ENCODE data around the gene FUT4.
"Not testable (repeated sequence)": the region's sequence is repeated elsewhere in the genome, so short reads cannot be mapped to it uniquely, and the experiment has no call there.

FUT4 gene, protein sequence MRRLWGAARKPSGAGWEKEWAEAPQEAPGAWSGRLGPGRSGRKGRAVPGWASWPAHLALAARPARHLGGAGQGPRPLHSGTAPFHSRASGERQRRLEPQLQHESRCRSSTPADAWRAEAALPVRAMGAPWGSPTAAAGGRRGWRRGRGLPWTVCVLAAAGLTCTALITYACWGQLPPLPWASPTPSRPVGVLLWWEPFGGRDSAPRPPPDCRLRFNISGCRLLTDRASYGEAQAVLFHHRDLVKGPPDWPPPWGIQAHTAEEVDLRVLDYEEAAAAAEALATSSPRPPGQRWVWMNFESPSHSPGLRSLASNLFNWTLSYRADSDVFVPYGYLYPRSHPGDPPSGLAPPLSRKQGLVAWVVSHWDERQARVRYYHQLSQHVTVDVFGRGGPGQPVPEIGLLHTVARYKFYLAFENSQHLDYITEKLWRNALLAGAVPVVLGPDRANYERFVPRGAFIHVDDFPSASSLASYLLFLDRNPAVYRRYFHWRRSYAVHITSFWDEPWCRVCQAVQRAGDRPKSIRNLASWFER

DNA sequence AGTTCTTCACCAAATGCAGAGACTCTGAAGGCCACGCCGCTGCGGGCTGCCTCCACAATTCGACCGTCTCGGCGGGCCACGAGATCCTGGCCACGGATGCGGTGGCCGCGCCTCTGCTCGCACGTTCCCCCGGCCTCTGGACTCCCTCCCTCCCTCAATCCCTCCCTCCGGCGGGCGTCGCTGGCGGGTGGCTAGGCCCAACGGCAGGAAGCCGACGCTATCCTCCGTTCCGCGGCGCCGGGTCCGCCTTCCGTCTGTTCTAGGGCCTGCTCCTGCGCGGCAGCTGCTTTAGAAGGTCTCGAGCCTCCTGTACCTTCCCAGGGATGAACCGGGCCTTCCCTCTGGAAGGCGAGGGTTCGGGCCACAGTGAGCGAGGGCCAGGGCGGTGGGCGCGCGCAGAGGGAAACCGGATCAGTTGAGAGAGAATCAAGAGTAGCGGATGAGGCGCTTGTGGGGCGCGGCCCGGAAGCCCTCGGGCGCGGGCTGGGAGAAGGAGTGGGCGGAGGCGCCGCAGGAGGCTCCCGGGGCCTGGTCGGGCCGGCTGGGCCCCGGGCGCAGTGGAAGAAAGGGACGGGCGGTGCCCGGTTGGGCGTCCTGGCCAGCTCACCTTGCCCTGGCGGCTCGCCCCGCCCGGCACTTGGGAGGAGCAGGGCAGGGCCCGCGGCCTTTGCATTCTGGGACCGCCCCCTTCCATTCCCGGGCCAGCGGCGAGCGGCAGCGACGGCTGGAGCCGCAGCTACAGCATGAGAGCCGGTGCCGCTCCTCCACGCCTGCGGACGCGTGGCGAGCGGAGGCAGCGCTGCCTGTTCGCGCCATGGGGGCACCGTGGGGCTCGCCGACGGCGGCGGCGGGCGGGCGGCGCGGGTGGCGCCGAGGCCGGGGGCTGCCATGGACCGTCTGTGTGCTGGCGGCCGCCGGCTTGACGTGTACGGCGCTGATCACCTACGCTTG lies at the start of gene FUT4:
FUT4 (plus strand) TSS at position 227 of the 951 bp plus-strand sequence; CDS start at position 440, 213 bp downstream.
- peak; percentile 60 to 66 for DNase-seq (ENCODE audit: low read depth in 2 of 2)

DNA sequence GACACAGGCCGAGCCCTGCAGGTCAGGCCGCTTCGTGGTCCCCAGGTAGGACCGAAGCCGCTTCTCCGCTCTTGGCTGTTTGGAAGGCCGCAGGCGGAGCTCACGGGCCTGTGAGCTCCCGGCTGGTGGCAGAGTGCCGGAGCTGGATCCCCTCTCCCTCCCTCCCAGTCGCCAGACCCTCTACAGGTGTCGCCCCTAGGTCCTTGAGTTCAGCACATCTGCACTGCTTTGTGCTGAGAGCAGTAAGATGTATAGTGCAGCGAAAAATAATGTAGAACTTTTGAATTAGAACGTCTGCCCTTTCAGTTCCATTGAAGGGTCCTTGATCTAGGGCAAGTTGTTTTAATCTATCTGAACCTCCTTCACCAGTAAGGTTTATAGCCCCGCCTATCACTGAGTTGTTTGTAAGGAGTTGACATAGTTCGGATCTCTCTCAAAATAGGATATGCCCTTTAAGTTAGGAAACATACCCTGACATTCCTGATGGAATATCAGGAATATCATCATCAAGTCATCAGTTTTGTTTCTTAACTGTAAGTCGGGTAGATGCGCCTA lies 49.5 kb upstream of the FUT4 start:
- DNase-seq (ENCODE audit: low read depth in 2 of 2): no peak

DNA sequence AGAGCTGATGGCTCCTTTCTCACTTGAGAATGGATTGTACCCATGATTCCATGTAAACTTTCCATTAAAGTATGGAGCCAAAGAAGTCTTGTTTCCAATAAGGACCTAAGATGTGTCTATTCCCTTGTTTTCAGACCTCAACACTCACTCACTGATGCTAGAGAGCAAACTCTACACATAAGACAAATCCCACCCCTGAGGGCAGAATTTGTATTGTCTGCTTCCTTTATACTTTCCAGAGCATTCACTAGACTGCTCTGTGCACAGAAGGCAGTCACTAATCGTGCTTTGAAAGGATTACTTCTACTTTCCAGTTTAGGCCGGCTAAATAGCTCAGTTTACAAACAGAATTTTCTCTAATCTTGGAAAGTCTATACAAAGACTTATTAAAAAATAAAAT lies 43.5 kb upstream of the FUT4 start:
- no peak for DNase-seq (ENCODE audit: low read depth in 2 of 2)

DNA sequence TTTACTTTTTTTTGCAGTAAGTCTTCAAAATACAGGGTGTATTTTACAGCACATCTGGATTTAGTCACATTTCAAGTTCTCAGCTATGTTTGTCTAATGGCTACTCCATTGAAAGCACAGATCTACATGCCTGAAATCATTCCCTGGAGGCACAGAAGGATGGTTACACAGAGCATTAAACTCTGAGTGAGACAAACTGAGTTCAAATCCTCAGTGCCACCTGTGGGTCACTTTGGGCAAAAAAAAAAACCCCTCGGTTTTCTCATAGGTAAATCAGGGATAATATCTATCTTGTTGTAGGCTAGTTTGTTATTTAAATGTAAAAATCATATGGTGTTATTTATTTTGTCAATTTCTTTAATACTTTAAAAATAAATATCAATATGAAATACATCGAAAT lies 42.2 kb upstream of the FUT4 start:
- DNase-seq (ENCODE audit: low read depth in 2 of 2): no peak

DNA sequence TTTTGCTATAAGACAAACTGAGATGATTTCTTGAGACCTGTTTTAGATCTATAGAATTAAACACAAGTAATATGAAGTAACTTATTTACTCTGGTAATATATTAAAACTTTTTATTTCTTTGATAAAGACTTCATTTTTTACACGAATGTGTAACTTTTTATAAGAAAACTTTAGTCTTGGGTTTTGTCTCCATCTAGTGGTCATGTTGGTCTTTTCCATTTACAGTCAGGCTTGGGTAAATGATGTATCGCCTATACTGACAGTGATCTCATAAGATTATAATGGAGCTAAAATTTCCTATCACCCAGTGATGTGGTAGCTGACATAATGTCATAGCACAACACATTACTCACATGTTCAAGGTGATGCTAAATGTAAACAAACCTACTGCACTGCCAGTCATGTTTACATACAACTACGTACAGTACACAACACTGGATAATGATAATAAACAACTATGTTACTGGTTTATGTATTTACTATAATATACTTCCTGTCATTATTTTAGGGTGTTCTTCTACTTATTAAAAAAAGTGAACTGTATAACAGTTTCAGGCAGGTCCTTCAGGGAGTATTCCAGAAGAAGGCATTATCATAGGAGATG lies 38.9 kb upstream of the FUT4 start:
- peak; percentile 37 to 38 for DNase-seq (ENCODE audit: low read depth in 2 of 2)

DNA sequence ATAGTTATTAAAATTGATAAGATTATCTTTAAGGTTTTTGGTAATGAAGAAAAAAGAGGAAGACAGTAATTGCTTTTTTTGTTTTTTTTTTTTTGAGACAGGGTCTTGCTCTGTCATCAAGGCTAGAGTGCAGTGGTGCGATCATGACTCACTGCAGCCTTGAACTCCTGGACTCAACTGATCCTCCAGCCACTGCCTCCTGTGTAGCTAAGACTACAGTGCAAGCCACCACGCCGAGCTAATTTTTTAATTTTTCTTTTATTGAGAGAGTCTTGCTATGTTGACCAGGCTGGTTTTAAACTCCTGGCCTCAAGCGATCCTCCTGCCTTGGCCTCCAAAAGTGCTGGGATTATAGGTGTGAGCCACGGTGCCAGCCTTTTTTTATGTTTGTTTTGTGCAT lies 37.2 kb upstream of the FUT4 start:
- not testable (repeated sequence) for DNase-seq (ENCODE audit: low read depth in 2 of 2)

DNA sequence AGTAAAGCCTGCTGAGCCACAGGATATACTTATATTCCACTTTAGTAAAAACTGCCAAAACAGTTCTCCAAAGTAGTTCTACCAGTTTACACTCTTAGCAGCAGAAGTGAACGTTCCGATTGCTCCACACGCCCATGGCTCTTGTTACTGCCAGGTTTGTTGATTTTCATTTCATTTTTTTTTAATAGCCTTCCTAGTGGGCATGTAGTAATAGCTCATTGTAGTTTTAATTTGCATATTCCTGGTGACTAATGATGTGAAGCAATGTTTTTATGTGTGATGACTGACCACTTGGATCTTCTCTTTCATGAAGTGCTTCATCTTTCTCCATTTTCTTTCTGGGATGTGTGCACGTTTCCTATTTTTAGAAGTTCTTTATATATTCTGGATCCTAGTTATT lies 36.2 kb upstream of the FUT4 start:
- no peak for DNase-seq (ENCODE audit: low read depth in 2 of 2)

DNA sequence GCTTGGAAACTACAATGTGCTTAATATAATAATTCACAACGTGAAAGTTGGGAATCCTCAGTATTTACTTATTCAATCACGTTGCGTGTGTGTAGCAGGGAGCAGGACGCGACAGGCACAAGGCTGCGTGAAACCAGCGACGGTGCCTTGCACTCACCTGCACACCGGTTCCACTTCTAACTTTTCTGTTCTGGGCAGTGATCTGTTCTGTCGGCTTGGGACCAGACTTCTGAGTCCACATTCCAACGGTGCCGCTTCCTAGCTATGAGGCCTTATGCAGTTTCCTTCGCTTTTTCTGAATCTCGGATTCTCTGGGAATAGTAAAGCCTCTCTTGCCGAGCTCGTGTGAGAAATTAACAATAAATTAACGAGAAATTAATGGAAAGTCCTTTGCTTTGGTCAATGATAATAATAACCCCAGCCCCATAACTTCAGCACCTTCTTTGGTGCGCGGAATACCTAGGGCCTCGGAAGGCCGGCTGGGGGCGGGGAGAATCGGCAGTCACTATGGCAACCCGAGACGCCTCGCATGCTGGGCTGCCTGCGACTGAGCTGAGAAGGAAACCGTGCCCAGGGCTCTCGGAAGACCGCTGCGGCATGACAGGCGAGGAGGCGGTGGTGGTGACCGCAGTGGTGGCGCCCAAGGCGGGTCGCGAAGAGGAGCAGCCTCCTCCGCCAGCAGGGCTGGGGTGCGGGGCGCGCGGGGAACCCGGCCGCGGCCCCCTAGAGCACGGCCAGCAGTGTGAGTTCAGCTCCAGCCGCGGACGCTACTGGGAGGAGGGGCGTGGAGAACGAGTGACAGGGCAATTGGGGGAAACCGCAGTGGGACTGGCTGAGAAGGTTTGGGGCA lies 31.6 kb upstream of the FUT4 start, which contains the start of gene C11orf97:
C11orf97 (plus strand) TSS at position 530 of the 850 bp plus-strand sequence; CDS start at position 598, 68 bp downstream.
- DNase-seq (ENCODE audit: low read depth in 2 of 2): no peak

DNA sequence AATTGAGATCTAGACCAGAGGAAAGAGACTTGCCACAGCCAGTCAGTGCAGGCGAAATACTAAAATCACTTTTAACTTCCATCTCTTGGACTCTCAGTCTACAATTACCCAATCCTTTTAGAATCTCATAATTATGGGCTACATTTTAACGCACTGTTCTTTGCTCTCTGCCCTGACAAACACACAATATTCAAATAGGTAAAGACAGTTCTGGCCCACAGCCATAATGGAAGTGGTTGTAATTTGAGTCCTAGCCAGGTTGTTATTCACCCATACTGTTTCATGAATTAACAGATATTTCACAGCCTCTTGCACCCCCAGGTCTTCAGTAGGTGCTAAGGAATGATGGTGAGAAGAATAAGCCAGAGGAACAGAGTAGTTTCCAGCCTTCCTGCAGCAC lies 30.6 kb upstream of the FUT4 start:
- no peak for DNase-seq (ENCODE audit: low read depth in 2 of 2)

DNA sequence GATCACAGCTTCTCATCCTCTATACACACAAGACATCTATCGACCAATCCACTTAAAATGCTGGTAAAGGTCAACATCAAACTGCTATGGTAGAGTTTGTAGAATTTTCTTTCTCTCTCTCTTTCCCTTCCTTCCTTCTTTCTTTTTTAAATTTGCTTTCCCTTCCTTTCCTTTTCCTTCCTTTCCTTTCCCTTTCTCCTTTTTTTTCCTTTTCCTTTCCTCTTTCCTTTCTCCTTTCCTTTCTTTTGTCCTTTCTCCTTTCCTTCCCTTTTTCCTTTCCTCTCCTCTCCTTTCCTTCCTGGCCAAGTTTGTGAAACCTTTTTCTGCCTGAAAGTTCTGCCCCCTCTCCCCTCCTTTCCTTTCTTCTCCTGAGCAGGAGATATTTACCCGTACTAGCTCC lies 28.3 kb upstream of the FUT4 start:
- no peak for DNase-seq (ENCODE audit: low read depth in 2 of 2)

DNA sequence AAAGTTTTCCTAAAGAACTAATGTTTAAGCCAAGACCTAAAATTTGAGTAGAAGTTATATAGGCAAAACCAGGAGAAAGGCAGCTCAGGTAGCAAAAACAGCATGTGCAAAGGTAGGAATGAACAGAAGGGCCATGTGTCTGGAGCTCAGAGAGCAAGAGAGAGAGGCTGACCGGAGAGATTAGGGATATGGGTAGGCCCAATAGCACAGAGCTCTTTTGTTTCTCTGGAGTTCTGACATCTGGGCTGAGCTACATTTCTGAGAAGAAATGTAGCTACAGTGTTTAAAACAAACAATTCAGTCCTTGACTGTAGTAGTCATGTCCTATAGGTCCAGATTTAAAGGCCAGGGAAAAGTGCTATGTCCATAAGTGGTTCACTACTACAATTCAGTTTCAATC lies 27.0 kb upstream of the FUT4 start:
- DNase-seq (ENCODE audit: low read depth in 2 of 2): no peak

DNA sequence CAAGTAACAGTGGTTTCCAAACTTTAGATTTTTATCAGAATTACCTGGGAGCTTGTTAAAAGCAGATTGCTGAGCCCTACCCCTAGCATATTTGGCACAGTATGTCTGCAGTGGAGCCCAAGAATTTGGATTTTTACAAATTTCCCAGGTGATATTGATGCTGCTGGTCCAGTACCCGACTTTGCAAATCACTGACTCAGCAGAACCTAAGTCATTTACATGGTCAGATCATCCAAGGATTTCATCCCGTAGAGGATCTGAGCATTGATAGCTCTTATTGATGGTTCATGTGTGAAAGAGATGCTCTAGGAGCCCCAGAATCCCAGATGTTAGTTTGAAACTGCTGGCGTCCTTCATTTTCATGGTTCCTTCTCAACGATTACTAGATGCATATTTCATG lies 25.4 kb upstream of the FUT4 start:
- no peak for DNase-seq (ENCODE audit: low read depth in 2 of 2)

DNA sequence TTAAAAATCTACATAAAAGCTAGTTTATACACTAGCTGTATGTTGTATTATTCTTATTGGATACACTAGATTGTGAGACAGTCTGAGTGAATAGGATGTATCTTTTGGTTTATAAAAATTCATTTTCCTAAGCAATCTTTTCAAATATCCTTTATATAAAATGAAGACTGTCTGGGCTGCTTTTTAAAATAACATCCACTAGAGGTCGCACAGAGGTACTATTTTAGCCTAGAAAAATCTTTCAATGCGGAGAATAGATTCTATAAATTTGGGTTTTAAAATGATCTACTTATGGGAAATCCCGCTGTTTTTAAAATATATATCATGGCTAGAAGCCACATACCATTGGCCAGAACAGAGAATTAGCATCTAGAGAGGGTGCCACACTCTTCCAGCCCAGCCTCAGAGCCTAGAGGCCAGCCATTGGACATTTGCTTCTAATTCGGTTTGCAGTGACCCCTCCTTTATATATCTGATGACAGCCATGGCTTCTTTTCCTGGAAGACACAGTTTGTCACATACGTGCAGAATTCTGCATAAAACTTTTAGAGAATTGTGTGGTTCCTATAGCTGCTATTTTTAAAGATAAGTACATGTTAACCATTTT lies 24.1 kb upstream of the FUT4 start:
- peak in 1 of 2 experiments; percentile 21 for DNase-seq (ENCODE audit: low read depth in 2 of 2)

DNA sequence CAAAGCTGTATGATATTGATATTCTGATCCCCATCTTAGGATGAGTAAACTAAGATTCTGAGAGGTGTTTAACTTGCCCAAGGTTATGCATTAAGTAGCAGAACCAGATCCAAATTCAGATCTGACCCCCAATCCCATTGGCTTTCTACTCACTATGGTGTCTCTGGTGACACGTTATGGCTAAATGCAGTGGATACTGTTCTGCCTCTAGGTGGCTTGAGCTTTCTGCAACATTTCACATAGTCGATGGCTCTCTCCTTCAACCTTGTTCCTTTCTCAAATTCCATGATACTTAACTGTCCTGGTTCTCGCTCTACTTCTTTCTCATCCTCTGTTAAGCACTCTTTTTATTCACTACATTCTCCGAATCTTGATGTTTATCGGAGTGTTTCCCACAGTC lies 22.0 kb upstream of the FUT4 start:
- no peak for DNase-seq (ENCODE audit: low read depth in 2 of 2)

DNA sequence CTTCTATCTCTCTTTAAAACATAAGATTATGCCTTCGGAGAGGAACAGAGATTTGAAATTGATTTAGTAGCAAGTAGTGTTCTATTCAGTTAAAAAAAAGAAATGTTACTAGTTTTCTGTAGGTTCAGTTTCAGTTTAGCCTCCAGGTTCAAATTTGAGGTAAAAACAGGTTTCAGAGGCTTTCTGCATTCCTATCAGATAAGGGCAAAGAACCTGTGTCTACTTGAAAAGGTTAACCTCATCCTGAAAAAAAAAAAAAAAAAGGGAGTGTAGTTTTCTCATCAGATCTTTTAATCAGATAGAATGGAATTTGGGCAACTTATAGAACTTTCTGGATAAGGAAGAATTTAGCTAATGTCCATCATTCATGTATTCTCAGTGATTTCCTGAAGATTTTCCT lies 19.4 kb upstream of the FUT4 start:
- DNase-seq (ENCODE audit: low read depth in 2 of 2): no peak

DNA sequence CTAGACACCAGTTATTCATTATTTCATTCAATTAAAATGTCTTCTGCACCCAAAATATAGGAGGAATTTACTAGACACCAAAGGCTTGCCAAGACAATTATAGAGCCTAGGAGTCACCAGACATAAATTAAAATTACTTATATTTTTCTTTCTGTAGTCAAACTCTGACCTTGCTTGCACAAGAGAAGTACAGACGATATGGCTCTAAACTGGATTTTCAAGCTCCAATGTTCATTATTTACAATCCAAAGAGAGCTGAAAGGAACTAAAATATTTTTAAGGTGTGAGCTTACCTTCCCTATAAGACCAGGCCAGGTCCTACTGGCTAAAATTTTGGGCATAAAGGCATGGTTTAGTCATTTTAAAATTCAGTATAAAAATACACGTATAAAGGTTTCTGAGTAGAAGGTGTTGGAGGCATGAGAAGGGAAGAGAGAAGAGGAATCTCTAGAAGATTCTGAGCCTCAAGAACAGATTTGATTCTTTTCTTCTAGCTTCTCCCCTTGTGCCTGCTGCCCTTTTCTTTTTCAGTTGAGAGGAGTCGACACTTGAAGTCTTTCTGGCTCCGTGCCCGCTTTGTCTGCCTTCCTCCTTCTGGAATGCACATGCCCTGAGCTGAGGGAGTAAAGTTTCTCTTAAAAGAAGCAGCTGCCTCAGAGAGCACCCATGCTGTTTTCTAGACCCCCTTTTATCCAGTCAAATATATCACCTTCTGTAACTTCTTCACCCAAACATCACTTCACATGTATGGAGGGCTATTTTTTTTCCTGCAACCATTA lies 18.0 kb upstream of the FUT4 start:
- DNase-seq (ENCODE audit: low read depth in 2 of 2): peak; percentile 75

DNA sequence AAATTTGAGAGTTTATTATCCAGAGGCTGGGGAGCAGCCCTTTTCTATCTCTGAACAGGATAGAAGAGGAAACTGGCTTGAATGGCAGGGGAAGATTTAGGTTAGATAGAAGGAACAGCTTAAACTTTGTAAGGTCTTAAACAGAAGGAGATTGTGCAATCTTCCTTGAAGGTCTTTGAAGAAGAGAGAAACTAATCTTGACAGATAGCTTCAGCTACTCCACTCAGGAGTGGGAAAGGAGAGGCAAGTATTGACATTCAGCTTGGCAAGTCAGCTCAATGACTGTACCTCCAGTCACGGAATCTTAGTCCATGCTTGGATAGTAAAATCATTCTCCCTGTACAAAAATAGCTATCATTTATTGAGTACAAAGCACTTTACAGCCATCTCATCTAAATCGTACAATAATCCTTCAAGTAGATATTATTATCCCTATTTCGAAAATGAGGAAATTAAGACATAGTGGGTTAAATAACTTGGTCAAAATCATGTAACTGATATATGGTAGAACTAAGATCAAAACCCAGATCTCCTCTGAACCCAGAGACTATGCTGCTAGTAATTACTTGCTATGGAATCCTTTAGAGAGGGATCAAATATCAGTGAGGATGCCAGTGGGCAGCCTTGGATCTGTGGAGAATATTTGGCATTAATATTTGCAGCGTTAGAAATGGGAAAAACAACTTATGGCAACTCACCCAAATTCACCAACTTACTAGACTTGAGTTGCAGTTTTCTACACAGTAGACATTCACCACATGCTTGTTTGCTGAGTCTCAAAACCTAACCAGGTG lies 16.9 kb upstream of the FUT4 start:
- DNase-seq (ENCODE audit: low read depth in 2 of 2): no peak

DNA sequence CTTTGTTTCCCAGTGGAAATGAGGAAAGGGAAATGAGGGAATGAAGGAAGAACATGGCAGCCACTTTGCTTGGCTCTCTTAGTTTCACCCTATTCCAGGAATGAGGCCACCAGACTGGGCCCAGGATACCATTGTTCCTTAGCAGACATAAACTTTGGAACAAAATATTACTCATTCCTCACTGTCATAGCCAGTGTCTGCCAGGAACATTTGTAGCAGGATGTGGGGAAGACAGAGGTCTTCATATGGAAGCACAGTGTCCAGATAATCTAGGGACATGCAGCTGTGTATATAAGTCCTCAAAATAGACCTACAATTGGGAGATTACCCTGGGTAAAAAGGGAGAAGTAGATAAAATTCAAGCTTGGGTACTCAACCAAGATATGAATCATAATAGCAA lies 15.2 kb upstream of the FUT4 start:
- DNase-seq (ENCODE audit: low read depth in 2 of 2): no peak

DNA sequence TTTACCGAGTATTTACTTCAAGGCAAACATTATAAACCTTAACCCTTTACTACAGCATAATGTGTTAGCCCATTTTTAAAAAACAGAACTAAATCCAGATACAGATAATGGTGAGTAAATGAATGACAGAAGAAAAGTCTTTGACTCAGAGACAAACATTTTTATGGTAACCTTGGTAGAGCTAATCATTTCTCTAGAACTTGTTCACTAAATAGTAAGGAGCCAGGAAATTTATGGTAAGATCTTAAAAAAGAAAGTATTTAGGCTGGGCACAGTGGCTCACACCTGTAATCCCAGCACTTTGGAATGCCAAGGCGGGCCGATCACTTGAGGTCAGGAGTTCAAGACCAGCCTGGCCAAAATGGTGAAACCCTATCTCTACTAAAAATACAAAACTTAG lies 11.5 kb upstream of the FUT4 start:
- no peak for DNase-seq (ENCODE audit: low read depth in 2 of 2)

Measured in fibroblast of skin of left quadriceps (primary cell).